ENCODE results near the gene HNRNPH1.

- TF ChIP-seq CTCF (IDR thresholded peaks at IDR 0.05; ENCODE audit: insufficient read depth, low read depth, low read length) (no peak), EZH2 (IDR thresholded peaks at IDR 0.05; ENCODE audit: insufficient read depth, low read length) (no peak)
These were observed 35.3 kb downstream of the HNRNPH1 start for GRCh38 chr5:179588166-179588565.
